ENCODE data around the gene PALLD. TPM values are rescaled to one million over a fixed set of nuclear protein-coding genes. Genes with fewer than 3 reads are reported as not detected.

The PALLD gene
- total and polyA plus RNA-seq, 2 of the 13 experiments (the other 11 are each of a cell fraction or from before 2014, with no cell fraction given), result 0.50 to 1.5 TPM

DNA sequence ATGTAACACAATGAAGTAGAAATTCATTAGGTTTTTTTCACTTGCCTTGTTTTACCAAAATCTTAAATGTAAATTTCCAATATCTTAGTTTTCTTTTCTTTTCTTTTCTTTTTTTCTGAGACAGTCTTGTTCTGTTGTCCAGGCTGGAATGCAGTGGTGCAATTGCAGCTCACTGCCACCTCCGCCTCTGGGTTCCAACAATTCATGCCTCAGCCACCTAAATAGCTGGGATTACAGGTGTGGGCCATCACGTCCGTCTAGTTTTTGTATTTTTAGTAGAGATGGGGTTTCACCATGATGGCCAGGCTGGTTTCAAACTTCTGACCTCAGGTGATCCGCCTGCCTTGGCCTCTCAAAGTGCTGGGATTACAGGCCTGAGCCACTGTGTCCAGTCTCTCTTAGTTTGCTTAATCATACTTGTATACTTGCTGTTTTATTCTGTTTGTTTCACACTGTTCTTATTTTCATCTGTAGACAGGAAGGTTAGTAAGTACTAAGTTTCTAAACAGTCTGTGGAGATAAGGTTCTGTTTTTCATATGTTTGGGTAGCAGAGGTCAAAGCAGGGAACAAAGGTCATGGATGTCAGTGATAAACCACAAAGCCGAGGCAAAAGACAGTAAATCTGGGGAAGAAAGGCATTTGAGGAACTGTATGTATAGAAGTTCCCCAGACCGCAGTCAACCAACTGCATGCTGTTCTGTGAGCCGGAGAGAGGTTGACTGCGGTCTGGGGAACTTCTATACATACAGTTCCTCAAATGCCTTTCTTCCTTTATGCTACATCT is 384.2 kb downstream of the PALLD start (continued):
- TF ChIP-seq, protein P1, sequence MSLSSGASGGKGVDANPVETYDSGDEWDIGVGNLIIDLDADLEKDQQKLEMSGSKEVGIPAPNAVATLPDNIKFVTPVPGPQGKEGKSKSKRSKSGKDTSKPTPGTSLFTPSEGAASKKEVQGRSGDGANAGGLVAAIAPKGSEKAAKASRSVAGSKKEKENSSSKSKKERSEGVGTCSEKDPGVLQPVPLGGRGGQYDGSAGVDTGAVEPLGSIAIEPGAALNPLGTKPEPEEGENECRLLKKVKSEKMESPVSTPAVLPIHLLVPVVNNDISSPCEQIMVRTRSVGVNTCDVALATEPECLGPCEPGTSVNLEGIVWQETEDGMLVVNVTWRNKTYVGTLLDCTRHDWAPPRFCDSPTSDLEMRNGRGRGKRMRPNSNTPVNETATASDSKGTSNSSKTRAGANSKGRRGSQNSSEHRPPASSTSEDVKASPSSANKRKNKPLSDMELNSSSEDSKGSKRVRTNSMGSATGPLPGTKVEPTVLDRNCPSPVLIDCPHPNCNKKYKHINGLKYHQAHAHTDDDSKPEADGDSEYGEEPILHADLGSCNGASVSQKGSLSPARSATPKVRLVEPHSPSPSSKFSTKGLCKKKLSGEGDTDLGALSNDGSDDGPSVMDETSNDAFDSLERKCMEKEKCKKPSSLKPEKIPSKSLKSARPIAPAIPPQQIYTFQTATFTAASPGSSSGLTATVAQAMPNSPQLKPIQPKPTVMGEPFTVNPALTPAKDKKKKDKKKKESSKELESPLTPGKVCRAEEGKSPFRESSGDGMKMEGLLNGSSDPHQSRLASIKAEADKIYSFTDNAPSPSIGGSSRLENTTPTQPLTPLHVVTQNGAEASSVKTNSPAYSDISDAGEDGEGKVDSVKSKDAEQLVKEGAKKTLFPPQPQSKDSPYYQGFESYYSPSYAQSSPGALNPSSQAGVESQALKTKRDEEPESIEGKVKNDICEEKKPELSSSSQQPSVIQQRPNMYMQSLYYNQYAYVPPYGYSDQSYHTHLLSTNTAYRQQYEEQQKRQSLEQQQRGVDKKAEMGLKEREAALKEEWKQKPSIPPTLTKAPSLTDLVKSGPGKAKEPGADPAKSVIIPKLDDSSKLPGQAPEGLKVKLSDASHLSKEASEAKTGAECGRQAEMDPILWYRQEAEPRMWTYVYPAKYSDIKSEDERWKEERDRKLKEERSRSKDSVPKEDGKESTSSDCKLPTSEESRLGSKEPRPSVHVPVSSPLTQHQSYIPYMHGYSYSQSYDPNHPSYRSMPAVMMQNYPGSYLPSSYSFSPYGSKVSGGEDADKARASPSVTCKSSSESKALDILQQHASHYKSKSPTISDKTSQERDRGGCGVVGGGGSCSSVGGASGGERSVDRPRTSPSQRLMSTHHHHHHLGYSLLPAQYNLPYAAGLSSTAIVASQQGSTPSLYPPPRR (CRISPR knock-in tag; IDR thresholded peaks at IDR 0.05; ENCODE audit: borderline replicate concordance), result peak; percentile 76
- TF ChIP-seq PHF20 (CRISPR knock-in tag; IDR thresholded peaks at IDR 0.05), result no peak
- TF ChIP-seq MAFK (conservative IDR thresholded peaks at IDR 0.05 in 1 of 2, IDR thresholded peaks at IDR 0.05 in 1 of 2; ENCODE audit: low read length in 2 of 2), result no peak
- no peak for TF ChIP-seq ZNF451 (CRISPR knock-in tag; IDR thresholded peaks at IDR 0.05)
- TF ChIP-seq ZNF788 (CRISPR knock-in tag; IDR thresholded peaks at IDR 0.05; ENCODE audit: borderline replicate concordance), result no peak
- TF ChIP-seq POGZ (CRISPR knock-in tag; IDR thresholded peaks at IDR 0.05), result peak; percentile 58; the same call in 1 of the 2 replicates
- peak; percentile 35; the same call in 1 of the 2 replicates for TF ChIP-seq GATAD2A (CRISPR knock-in tag; IDR thresholded peaks at IDR 0.05)
- no peak for TF ChIP-seq YEATS4 (CRISPR knock-in tag; IDR thresholded peaks at IDR 0.05; ENCODE audit: borderline replicate concordance)
- TF ChIP-seq, protein P2, sequence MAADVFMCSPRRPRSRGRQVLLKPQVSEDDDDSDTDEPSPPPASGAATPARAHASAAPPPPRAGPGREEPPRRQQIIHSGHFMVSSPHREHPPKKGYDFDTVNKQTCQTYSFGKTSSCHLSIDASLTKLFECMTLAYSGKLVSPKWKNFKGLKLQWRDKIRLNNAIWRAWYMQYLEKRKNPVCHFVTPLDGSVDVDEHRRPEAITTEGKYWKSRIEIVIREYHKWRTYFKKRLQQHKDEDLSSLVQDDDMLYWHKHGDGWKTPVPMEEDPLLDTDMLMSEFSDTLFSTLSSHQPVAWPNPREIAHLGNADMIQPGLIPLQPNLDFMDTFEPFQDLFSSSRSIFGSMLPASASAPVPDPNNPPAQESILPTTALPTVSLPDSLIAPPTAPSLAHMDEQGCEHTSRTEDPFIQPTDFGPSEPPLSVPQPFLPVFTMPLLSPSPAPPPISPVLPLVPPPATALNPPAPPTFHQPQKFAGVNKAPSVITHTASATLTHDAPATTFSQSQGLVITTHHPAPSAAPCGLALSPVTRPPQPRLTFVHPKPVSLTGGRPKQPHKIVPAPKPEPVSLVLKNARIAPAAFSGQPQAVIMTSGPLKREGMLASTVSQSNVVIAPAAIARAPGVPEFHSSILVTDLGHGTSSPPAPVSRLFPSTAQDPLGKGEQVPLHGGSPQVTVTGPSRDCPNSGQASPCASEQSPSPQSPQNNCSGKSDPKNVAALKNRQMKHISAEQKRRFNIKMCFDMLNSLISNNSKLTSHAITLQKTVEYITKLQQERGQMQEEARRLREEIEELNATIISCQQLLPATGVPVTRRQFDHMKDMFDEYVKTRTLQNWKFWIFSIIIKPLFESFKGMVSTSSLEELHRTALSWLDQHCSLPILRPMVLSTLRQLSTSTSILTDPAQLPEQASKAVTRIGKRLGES (CRISPR knock-in tag; IDR thresholded peaks at IDR 0.05; ENCODE audit: borderline replicate concordance), result no peak
- TF ChIP-seq RBFOX2 (IDR thresholded peaks at IDR 0.05; ENCODE audit: low read depth, low read length), result no peak
- no peak for TF ChIP-seq ZNF703 (CRISPR knock-in tag; IDR thresholded peaks at IDR 0.05; ENCODE audit: borderline replicate concordance)
- TF ChIP-seq, protein P3, sequence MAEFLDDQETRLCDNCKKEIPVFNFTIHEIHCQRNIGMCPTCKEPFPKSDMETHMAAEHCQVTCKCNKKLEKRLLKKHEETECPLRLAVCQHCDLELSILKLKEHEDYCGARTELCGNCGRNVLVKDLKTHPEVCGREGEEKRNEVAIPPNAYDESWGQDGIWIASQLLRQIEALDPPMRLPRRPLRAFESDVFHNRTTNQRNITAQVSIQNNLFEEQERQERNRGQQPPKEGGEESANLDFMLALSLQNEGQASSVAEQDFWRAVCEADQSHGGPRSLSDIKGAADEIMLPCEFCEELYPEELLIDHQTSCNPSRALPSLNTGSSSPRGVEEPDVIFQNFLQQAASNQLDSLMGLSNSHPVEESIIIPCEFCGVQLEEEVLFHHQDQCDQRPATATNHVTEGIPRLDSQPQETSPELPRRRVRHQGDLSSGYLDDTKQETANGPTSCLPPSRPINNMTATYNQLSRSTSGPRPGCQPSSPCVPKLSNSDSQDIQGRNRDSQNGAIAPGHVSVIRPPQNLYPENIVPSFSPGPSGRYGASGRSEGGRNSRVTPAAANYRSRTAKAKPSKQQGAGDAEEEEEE (CRISPR knock-in tag; IDR thresholded peaks at IDR 0.05; ENCODE audit: borderline replicate concordance), result no peak
- 0 out of 2 replicates have a peak, but pooled peaks have one; percentile 24 for TF ChIP-seq PPARG (CRISPR knock-in tag; conservative IDR thresholded peaks at IDR 0.05)
